ENCODE results near the gene NDST4. TPM values are rescaled to one million over a fixed set of nuclear protein-coding genes. Genes with fewer than 3 reads are reported as not detected.

The NDST4 gene
- total and polyA plus RNA-seq, 4 experiments from 2014 or later: not detected

- H3K4me3 Mint-ChIP-seq: no peak overlapping the region
- CTCF ChIA-PET (ENCODE audit: partially characterized antibody): no interaction called here
Measured at GRCh38 chr4:114907568-114907967, 205.9 kb downstream of the NDST4 start.

GRCh38 chr4:114905017-114905416, 208.4 kb downstream of the NDST4 start:
- CTCF ChIA-PET (ENCODE audit: partially characterized antibody): no interaction called here
- intact Hi-C loops (cut with micrococcal nuclease): no loop called here
- no peaks in the 10 kb centered on the region for H3K4me1 Mint-ChIP-seq
- no peaks in the 10 kb centered on the region for H3K27me3 Mint-ChIP-seq
- H3K4me3 ChIP-seq (ENCODE audit: low read length in 2 of 2): no peak overlapping the region
- no peaks in the 10 kb centered on the region for H3K27me3 ChIP-seq (ENCODE audit: insufficient read depth, low read length)
- H3K27ac Mint-ChIP-seq: no peak overlapping the region
- DNase-seq: no peak
- peaks cover 0 to 3% (median 0%) of the 10 kb centered on the region in 8 donors for H3K9me3 Mint-ChIP-seq
- no peak overlapping the region for H3K4me3 Mint-ChIP-seq
- H3K36me3 ChIP-seq (ENCODE audit: insufficient read depth, low read length): no peaks in the 10 kb centered on the region
- POLR2A ChIA-PET (ENCODE audit: partially characterized antibody): no interaction called here
- no peak overlapping the region for H3K27ac ChIP-seq (ENCODE audit: low read depth, low read length)
- no peaks in the 10 kb centered on the region for H3K4me1 ChIP-seq (ENCODE audit: insufficient read depth, low read length)
- no peaks in the 10 kb centered on the region for H3K36me3 Mint-ChIP-seq
- H3K9me3 ChIP-seq (ENCODE audit: control insufficient read depth in 1 of 2, low read length in 2 of 2): no peaks in the 10 kb centered on the region

More at GRCh38 chr4:114907568-114907967, 205.9 kb downstream of the NDST4 start:
- H3K27ac Mint-ChIP-seq: no peak overlapping the region
- intact Hi-C loops (cut with micrococcal nuclease): no loop called here
- Histone ChIP-seq H3K4me3 (ENCODE audit: low read length in 2 of 2) (no peak overlapping the region), H3K4me1 (ENCODE audit: insufficient read depth, low read length) (no peaks in the 10 kb centered on the region), H3K9me3 (ENCODE audit: control insufficient read depth in 1 of 2, low read length in 2 of 2) (no peaks in the 10 kb centered on the region), H3K27me3 (ENCODE audit: insufficient read depth, low read length) (no peaks in the 10 kb centered on the region), H3K36me3 (ENCODE audit: insufficient read depth, low read length) (no peaks in the 10 kb centered on the region), H3K27ac (ENCODE audit: low read depth, low read length) (no peak overlapping the region)
- peaks cover 0 to 3% (median 0%) of the 10 kb centered on the region in 8 donors for H3K9me3 Mint-ChIP-seq
- H3K4me1 Mint-ChIP-seq: no peaks in the 10 kb centered on the region
- no peak for DNase-seq
- POLR2A ChIA-PET (ENCODE audit: partially characterized antibody): no interaction called here
- no peaks in the 10 kb centered on the region for H3K27me3 Mint-ChIP-seq
- no peaks in the 10 kb centered on the region for H3K36me3 Mint-ChIP-seq

- ChIA-PET POLR2A (ENCODE audit: partially characterized antibody) (no interaction called here), CTCF (ENCODE audit: partially characterized antibody) (no interaction called here)
- H3K36me3 Mint-ChIP-seq: no peaks in the 10 kb centered on the region
- no peak overlapping the region for H3K27ac ChIP-seq (ENCODE audit: low read depth, low read length)
- no peaks in the 10 kb centered on the region for H3K4me1 Mint-ChIP-seq
- no peak for DNase-seq
- no peak overlapping the region for H3K4me3 Mint-ChIP-seq
- intact Hi-C loops (cut with micrococcal nuclease): no loop called here
- H3K9me3 ChIP-seq (ENCODE audit: control insufficient read depth in 1 of 2, low read length in 2 of 2): no peaks in the 10 kb centered on the region
- H3K27me3 Mint-ChIP-seq: no peaks in the 10 kb centered on the region
- H3K36me3 ChIP-seq (ENCODE audit: insufficient read depth, low read length): no peaks in the 10 kb centered on the region
- H3K27ac Mint-ChIP-seq: no peak overlapping the region
- peaks cover 0 to 3% (median 0%) of the 10 kb centered on the region in 8 donors for H3K9me3 Mint-ChIP-seq
- no peaks in the 10 kb centered on the region for H3K4me1 ChIP-seq (ENCODE audit: insufficient read depth, low read length)
- no peak overlapping the region for H3K4me3 ChIP-seq (ENCODE audit: low read length in 2 of 2)
- no peaks in the 10 kb centered on the region for H3K27me3 ChIP-seq (ENCODE audit: insufficient read depth, low read length)
Measured at GRCh38 chr4:114900934-114901333, 212.5 kb downstream of the NDST4 start.

GRCh38 chr4:114890773-114891172, 222.6 kb downstream of the NDST4 start:
- no peak overlapping the region for H3K4me3 Mint-ChIP-seq
- CTCF ChIA-PET (ENCODE audit: partially characterized antibody): no interaction called here

GRCh38 chr4:114886761-114887160, 226.7 kb downstream of the NDST4 start:
- Histone ChIP-seq H3K4me1 (ENCODE audit: insufficient read depth, low read length) (no peaks in the 10 kb centered on the region), H3K36me3 (ENCODE audit: insufficient read depth, low read length) (no peaks in the 10 kb centered on the region), H3K27me3 (ENCODE audit: insufficient read depth, low read length) (no peaks in the 10 kb centered on the region), H3K9me3 (ENCODE audit: control insufficient read depth in 1 of 2, low read length in 2 of 2) (no peaks in the 10 kb centered on the region), H3K4me3 (ENCODE audit: low read length in 2 of 2) (no peak overlapping the region), H3K27ac (ENCODE audit: low read depth, low read length) (no peak overlapping the region)
- Mint-ChIP-seq H3K36me3 (no peaks in the 10 kb centered on the region), H3K27ac (no peak overlapping the region), H3K4me1 (no peaks in the 10 kb centered on the region), H3K9me3 (peaks cover 0 to 5% (median 0%) of the 10 kb centered on the region in 8 donors), H3K27me3 (no peaks in the 10 kb centered on the region), H3K4me3 (no peak overlapping the region)
- DNase-seq: no peak
- intact Hi-C loops (cut with micrococcal nuclease): no loop called here
- ChIA-PET POLR2A (ENCODE audit: partially characterized antibody) (no interaction called here), CTCF (ENCODE audit: partially characterized antibody) (interaction anchor here (1.2 kb wide), 1 partner anchor 9 kb away, joined by 3 read pairs; no protein-coding TSS in a partner anchor)

More at GRCh38 chr4:114890773-114891172, 222.6 kb downstream of the NDST4 start:
- H3K36me3 Mint-ChIP-seq: no peaks in the 10 kb centered on the region
- Histone ChIP-seq H3K9me3 (ENCODE audit: control insufficient read depth in 1 of 2, low read length in 2 of 2) (no peaks in the 10 kb centered on the region), H3K4me3 (ENCODE audit: low read length in 2 of 2) (no peak overlapping the region), H3K27ac (ENCODE audit: low read depth, low read length) (no peak overlapping the region), H3K36me3 (ENCODE audit: insufficient read depth, low read length) (no peaks in the 10 kb centered on the region), H3K27me3 (ENCODE audit: insufficient read depth, low read length) (no peaks in the 10 kb centered on the region), H3K4me1 (ENCODE audit: insufficient read depth, low read length) (no peaks in the 10 kb centered on the region)
- intact Hi-C loops (cut with micrococcal nuclease): no loop called here
- POLR2A ChIA-PET (ENCODE audit: partially characterized antibody): no interaction called here
- peaks cover 0 to 10% (median 0%) of the 10 kb centered on the region in 8 donors for H3K9me3 Mint-ChIP-seq
- no peaks in the 10 kb centered on the region for H3K27me3 Mint-ChIP-seq
- H3K27ac Mint-ChIP-seq: no peak overlapping the region
- DNase-seq: no peak
- H3K4me1 Mint-ChIP-seq: no peaks in the 10 kb centered on the region

- no peaks in the 10 kb centered on the region for H3K9me3 ChIP-seq (ENCODE audit: control insufficient read depth in 1 of 2, low read length in 2 of 2)
- CTCF ChIA-PET (ENCODE audit: partially characterized antibody): no interaction called here
- Mint-ChIP-seq H3K27me3 (no peaks in the 10 kb centered on the region), H3K4me1 (no peaks in the 10 kb centered on the region), H3K27ac (no peak overlapping the region), H3K9me3 (no peaks in the 10 kb centered on the region), H3K36me3 (no peaks in the 10 kb centered on the region), H3K4me3 (no peak overlapping the region)
- H3K36me3 ChIP-seq (ENCODE audit: insufficient read depth, low read length): no peaks in the 10 kb centered on the region
- H3K27ac ChIP-seq (ENCODE audit: low read depth, low read length): no peak overlapping the region
- POLR2A ChIA-PET (ENCODE audit: partially characterized antibody): no interaction called here
- H3K4me1 ChIP-seq (ENCODE audit: insufficient read depth, low read length): no peaks in the 10 kb centered on the region
- H3K27me3 ChIP-seq (ENCODE audit: insufficient read depth, low read length): no peaks in the 10 kb centered on the region
- no peak for DNase-seq
- H3K4me3 ChIP-seq (ENCODE audit: low read length in 2 of 2): no peak overlapping the region
- intact Hi-C loops (cut with micrococcal nuclease): no loop called here
Measured at GRCh38 chr4:114883641-114884040, 229.8 kb downstream of the NDST4 start.

GRCh38 chr4:114879916-114880669, 233.3 kb downstream of the NDST4 start:
- no peaks in the 10 kb centered on the region for H3K27me3 ChIP-seq (ENCODE audit: insufficient read depth, low read length)
- DNase-seq: no peak
- intact Hi-C loops (cut with micrococcal nuclease): no loop called here
- no peak overlapping the region for H3K27ac ChIP-seq (ENCODE audit: low read depth, low read length)
- POLR2A ChIA-PET (ENCODE audit: partially characterized antibody): no interaction called here
- H3K4me1 ChIP-seq (ENCODE audit: insufficient read depth, low read length): no peaks in the 10 kb centered on the region
- no peak overlapping the region for H3K4me3 ChIP-seq (ENCODE audit: low read length in 2 of 2)
- Mint-ChIP-seq H3K9me3 (peaks cover 0 to 2% (median 0%) of the 10 kb centered on the region in 8 donors), H3K4me3 (no peak overlapping the region), H3K27ac (no peak overlapping the region), H3K27me3 (no peaks in the 10 kb centered on the region), H3K36me3 (no peaks in the 10 kb centered on the region), H3K4me1 (no peaks in the 10 kb centered on the region)
- H3K36me3 ChIP-seq (ENCODE audit: insufficient read depth, low read length): no peaks in the 10 kb centered on the region
- H3K9me3 ChIP-seq (ENCODE audit: control insufficient read depth in 1 of 2, low read length in 2 of 2): no peaks in the 10 kb centered on the region
- CTCF ChIA-PET (ENCODE audit: partially characterized antibody): no interaction called here

Data from CD4-positive, alpha-beta memory T cell (primary cell).